Left hindlimb (tissue), 1 donor: ENCODE results near the gene DHX57.
"Not testable (repeated sequence)": the region's sequence is repeated elsewhere in the genome, so short reads cannot be mapped to it uniquely, and the experiment has no call there.

Source experiments
- DNase-seq: peaks from one replicate; pipeline ENCODE4 v3.0.0-alpha.2; 2018

Gene DHX57

DNA sequence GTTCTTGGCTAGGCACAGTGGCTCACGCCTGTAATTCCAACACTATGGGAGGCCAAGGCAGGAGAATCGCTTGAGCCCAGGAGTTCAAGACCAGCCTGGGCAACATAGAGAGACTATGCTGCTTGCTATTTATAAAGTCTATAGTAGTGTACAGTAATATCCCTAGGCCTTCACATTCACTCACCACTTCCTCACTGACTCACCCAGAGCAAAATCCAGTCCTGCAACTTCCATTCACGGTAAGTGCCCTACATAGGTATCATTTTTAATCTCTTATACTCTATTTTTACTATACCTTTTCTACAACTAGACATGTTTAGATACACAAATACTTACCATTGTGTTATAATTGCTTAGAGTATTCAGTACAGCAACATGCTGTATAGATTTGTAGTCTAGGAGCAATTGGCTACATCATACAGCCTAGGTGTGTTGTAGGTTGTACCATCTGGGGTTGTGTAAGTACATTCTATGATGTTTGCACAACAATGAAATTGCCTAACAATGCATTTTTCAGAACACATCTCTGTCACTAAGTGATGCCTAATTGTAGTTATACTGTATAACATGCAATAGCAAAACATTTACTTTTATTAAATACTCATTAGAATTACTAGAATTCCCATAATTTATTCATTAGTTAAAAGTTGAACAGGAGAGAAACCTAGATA is 8.8 kb downstream of the DHX57 start:
- DNase-seq: no peak

DNA sequence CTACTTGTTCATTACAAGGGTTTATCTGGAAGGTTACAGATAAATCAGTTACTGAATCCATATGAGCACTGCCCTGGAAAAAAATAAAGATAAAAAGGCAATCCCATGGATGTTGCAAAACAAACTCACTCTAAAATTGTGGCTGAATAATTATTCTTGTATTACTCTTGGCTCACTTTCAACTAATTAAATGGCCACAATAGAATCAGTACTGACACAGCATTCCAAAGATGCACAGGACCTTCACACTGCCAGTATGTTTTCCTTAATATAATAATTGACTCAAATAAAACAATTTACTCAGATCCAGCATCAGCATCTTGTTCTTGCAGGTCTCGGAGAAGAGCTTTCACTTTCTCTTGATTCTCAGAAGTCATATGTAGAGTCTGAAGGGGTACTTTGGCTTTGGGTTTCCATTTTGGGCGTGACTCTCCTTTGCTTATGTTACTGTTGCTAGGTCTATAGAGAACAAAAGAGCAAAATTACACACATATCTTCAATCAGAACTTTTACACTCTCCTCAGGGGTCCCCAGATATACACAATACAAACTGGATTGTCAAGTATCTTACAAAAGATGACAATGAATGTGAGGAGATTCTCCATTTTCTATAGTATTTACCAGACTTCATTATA is 12.6 kb downstream of the DHX57 start:
- DNase-seq: no peak

DNA sequence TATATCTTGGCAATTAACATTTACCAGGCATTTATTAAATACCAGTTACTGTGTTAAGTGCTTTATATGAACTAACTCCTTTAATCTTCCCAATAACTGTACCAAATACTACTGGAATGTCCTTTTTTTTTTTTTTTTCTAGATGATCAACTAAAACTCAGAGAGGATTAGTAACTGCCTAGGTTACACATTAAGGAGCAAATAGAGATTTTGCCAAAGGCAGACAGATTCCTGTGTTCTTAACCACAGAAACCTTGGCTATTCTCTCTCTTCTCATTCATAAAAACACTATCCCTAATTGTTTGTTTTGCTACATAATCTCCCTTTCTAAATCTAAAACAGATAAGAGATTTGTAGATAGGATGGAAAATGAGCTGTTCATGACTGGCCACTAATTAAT is 13.3 kb downstream of the DHX57 start:
- no peak for DNase-seq

DNA sequence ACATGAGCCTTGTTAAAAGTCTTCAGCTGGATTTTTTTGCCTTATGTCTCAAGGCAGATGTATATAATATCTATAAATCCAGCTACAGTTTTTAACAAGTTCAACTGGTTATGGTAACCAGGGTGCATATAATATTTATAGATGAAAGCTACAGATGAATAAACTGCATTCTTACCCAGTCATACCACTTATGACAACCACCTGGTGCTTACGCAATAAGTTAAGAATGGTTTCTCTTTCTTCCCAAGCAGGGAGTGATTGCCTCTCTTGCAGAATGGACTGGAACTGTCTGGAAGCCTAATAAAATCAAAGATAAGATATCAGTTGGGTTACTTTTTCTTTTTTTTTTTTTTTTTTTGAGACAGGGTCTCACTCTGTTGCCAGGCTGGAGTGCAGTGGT is 19.6 kb downstream of the DHX57 start:
- no peak for DNase-seq

DNA sequence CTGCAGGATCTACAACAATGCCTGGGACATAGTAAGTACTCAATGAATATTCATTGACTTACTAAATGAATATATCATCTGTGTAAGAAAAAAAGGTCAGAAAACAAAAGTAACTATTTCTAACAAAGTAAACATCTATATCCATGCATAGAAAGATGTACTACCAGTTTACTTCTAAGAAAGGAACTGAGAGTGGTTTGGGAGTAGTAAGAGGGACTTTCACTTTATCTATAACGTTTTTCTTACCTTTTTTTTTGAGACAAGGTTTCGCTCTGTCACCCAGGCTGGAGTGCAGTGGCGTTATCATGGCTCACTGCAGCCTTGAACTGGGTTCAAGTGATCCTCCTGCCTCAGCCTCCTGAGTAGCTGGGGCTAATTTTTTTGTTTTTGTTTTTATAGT is 25.7 kb downstream of the DHX57 start:
- DNase-seq: no peak

DNA sequence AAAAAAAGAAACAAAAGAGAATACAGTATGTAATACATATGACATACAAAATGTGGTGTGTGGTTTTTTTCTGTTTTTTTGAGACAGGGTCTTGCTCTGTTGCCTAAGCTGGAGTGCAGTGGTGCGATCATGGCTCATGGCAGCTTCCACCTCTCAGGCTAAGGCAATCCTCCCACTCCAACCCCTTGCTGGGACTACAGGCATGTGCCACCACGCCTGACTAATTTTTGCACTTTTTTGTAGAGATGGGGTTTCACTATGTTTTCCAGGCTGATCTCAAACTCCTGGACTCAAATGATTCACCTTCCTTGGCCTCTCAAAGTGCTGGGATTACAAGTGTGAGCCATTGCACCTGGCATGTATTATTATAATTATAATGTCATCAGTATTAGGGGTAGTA is 38.9 kb downstream of the DHX57 start:
- DNase-seq: no peak

DNA sequence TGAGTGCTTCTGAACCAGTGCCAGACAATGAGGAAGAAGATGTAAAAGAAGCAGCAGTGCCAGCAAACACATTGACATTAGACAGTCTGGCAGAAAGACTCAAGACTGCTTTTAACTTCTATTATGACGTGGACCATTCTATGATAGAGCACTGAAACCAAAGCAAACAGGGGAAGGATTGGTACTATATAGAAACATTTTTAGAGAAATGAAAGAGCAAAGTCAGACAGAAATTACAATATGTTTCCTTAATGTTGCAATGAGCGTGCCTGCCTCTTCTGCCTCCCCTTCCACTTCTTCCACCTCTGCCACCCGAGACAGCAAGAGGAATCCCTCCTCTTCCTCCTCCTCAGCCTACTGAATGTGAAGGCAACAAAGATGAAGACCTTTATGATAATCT is 39.7 kb downstream of the DHX57 start:
- no peak for DNase-seq

DNA sequence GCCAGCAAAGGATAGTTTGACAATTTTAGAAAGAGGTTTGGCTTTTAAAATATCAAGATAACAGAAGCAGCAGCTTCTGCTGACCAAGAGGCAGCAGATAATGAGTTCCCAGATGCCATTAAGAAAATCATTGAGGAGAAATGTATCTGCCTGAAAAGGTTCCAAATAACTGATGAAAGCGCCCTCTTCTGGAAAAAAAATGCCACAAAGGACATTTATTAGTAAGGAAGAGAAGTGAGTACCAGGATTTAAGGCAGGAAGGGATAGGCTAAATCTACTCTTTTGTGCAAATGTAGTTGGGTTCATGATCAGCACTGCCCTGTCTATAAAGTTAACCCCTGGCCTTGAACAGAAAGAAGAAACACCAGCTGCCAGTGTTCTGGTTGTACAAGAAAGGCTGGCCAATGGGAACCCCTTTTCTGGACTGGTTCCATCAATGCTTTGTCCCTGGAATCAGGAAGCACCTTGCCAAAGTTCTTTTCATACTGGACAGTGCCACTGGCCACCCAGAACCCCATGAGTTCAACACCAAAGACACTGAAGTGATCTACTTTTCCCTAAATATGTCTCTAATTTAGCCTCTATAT is 40.6 kb downstream of the DHX57 start:
- no peak for DNase-seq

DNA sequence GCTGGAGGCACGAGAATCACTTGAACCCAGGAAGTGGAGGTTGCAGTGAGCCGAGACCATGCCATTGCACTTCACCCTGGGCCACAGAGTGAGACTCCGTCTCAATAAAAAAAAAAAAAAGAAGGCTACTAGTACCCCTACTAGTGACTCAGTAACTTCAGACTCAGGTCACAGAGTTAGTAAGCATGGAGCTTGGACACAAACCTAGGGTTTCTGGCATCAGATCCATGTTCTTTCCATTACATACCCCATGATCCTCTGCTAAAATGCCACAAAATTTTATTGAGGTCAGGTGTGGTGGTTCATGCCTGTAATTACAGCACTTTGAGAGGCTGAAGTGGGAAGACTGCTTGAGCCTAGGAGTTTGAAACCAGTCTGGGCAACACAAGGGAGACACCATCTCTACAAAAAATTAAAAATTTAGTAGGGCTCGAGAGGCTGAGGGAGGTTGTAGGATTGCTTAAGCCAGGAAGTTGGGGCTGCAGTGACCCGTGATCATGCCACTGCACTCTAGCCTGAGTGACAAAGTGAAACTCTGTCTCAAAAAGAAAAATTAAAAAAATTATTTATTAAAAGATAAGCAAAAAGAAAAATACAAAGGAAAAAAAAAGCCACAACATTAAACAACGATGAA is 45.1 kb downstream of the DHX57 start:
- DNase-seq: no peak

DNA sequence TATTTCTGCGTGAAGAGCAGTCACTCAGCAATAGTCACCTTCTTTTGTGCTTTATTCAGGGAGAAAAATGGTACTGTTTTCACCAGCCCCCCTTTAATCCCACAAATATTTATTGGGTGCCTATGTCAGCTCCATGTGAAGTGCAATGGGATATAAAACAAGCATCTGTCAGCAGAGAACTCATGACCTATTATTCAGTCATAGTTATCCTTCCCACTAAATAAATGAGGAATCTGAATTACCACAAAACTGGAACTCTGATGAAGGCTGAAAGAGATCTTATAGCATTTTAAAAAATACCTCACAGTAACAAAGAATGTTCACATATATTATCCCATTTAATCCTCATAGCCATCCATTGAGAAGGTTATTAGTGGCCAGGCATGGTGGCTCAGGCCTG is 45.8 kb downstream of the DHX57 start:
- no peak for DNase-seq

DNA sequence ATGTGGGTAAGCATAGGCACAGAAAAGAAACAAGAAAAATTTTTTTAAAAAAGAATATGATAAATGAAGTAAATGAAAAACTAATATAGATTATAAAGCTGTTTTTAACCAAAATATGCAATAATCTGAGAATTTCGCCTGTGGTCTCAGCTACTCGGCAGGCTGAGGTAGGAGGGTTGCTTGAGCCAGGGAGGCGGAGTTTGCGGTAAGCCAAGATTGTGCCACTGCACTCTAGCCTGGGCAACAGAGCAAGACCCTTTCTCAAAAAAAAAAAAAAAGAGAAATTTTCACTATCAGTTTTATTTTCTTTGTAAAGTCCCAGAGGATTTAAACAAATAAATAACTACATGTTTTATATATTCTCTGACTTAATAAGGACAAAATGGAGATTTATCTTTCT is 47.3 kb downstream of the DHX57 start:
- DNase-seq: no peak

DNA sequence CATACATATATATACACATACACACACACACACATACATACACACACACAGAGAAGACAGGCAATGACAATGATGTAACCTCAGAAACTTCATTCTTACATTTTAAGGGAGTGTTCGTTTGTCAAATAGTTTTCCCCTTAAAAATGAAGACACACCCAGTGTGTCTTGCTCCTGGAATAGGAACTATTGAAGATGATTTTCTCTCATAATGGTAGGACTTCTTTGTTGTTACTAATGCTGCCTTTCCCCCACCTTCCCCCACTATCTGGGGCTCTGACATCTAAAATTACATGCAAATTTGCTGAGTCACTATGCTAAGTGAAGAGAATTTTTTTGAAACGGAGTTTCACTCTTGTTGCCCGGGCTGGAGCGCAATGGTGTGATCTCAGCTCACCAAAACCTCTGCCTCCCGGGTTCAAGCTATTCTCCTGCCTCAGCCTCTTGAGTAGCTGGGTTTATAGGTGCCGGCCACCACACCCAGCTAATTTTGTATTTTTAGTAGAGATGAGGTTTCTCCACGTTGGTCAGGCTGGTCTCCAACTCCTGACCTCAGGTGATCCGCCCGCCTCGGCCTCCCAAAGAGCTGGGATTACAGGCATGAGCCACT is 48.1 kb downstream of the DHX57 start:
- DNase-seq: not testable (repeated sequence)

DNA sequence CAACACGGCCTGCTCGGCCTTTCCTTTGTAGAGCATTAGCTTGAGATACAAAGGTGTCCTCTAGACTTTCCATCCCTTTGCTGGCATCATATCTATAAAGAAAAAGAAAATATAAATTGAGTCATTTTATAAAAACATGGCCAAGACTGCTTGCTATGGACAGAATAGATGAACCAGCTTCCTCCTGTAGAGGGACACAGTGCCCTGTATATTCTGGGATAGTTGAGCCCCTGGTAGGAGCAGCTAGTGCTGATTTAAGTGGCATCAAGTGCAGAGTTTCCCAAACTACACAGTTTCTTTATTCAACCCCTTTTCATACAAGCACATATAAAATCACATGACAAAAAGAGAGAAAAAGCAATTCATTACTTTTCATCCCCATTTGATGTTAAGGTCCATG is 49.8 kb downstream of the DHX57 start:
- no peak for DNase-seq

DNA sequence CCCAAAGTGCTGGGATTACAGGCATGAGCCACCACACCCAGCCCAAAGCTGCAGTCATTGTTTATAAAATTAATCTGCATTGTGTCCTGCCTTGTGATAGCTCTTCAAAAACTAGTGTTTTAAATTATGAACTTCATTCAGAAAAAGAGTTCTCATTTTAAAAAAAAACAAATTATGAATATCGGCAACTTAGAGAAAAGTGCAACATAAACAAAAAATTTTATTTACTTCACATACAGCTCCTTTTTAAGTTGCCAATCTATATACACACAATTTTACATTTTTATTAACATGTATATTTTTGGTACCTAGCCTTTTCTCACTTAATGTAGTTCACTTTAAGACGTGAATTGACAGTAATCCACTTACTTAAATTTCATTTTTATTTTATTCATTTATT is 50.8 kb downstream of the DHX57 start:
- DNase-seq: no peak

DNA sequence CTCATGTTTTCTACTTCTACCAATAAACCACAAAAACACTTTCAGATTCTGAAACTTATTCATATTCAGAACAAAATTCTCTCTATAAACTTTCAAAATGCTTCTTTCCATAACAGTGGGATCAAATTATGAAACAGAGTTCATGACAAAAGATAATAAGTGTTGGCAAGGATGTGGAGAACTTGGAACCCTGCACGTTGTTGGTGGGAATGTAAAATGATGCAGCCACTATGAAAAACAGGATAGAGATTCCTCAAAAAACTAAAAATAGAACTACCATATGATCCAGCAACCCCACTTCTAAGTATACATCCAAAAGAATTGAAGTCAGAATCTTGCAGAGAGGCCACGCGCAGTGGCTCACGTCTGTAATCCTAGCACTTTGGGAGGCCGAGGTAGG is 52.3 kb downstream of the DHX57 start:
- no peak for DNase-seq

DNA sequence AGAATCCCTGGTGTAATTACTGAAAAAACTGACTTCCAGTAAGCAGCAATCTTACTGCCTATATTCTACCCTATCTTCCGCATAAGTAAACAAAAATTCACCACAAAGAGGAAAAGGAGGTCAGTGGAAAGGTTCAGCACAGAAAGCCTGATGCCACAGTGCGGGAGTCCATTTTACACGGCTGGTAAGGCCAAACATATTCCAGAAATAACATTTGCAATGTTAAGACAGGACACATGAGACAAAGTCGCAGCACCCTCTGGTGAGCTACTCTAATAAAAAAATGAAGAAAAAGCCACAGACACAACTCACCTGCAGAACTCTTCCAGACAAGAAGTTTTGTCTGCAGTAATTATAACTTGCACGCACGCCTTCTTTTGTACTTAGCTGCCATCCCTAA is 57.2 kb downstream of the DHX57 start:
- DNase-seq: no peak

DNA sequence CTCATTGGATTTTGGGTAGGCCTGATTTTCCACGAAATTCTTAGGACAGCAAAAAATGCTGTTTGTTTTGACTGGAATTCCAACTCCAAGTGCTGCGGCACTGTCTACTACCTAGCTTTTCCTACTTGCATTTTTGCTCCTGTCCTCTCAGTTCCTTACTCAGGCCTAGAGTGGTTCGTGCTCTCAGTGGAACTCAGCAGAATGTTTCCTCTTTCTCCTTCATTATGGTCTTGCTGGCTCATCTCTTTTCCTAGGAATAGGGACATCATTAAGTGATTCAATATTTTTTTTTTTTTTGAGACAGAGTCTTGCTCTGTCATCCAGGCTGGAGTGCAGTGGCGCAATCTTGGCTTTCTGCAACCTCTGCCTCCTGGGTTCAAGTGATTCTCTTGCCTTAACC is 59.8 kb downstream of the DHX57 start:
- no peak for DNase-seq

DNA sequence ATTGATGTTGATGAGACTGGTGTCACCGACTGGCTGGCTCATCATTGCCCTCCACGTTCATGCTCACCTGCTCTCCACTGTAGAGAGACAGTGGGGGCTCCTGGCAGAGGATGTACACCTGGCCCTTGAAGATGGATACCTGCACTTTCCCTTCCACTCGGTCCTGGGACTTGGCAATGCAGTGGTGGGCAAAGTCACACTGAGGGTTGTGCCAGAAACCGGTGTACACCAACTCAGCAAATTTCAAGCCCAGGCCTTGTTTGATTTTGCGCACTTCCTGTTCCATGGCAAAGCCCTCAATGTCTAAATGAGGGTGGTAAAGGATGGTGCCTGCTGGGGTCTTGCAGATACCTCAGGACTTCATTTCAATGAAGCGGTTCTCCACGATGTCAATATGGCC is 65.2 kb downstream of the DHX57 start:
- no peak for DNase-seq

DNA sequence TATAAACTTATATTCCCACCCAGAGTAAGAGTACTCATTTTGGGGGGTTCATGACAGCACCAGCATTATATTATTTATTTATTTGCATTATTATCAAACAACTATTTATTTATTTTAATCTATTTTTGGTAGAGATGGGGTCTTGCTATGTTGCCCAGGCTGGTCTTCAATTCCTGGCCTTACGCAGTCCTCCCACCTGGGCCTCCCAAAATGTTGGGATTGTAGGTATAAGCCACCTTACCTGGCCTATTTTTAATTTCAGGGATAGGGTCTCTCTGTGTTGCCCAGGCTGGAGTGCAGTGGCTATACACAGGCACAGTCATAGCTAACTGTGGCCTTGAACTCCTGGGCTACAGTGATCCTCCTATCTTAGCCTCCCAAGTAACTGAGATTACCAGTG is 67.1 kb downstream of the DHX57 start:
- DNase-seq: no peak

DNA sequence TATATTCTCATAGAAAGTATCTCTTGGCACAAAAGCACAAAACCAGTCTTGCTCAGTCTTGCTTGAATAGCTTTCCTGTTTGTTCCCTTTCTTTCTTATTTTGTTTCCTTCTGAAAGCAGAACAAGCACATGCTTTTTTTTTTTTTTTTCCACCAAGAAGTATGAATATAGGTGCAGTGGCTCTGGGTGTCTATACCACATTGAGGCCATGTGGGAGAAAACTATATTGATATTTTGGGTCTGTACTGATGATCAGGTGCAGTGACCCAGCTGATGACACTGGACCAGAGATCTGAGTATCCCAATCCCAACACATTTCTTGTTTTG is 69.0 kb downstream of the DHX57 start:
- DNase-seq: no peak

DNA sequence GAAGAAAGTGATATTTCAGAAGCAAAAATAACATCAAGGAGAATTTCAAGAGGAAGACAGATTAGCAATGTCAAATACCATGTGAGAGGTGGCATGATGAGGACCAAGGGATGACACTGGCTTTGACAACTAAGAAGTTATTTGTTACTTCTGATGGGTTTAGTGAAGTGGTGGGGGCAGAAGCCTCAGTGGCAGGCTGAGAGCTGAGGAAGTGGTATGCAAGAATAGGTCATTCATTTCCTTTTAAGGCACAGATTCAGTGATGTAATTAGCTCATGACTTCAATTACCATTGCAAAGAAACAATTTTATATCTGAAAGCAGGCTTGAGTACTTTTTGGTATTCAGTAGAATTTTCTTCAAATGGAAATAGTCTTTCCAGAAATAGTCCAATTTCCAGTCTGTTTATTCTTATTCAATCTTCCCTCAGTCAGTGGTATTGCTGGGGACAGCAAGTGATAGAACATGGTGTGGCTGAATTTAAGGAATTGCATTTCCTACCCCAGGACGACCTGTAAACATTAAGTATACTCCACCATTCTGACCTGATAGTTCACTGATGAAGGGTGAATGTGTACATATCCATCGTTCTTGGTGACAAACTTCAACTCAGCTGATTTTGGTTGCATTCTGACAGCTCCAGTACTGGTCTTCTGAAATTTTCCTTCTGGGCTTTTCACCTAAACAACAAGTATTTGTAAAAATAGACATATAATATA is 69.6 kb downstream of the DHX57 start:
- no peak for DNase-seq

DNA sequence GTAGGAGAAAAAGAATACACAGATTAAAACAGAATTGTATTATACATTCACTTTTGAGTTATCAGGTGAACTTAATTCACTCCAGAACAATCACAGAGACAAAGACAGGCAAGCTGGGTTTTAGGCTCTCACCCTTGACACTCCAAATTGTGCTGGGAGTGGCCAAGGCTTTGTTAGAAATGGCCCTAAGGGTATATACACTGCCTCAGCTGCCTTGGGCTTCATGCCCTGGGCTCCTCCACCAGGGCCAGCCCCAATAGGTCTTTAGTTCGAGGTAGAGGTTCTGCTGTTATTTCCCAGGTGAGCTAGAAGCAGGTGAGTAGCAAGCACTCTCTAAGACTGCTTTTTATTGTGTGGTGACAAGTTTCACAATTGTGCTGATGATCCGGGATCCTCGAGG is 77.8 kb downstream of the DHX57 start:
- no peak for DNase-seq

DNA sequence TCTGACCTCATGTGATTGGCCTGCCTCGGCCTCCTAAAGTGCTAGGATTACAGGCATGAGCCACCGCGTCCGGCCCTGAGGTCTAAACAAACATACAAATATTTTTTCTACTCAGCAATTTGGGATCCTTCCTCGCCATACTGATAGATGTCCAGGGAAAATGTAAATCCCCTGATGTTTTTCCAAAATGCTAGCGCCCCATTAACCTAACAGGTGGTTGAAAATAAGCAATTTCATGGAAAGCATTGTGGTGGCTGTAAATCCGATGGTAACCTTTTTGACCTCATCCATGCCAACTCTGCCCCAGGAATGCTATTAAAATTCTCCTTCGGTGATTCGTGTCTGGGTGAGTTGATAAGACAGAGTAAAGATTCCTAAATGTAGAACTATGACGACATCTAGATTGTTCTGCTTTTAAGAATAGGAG is 78.5 kb downstream of the DHX57 start:
- DNase-seq: no peak
